Ascending aorta (tissue), 2 donors: ENCODE measurements around the gene ANKRD40CL. TPM values are rescaled to one million over a fixed set of nuclear protein-coding genes. Genes with fewer than 3 reads are reported as not detected.

Experiments used
- DNase-seq, 2 donors: peaks; one replicate each; pipeline ENCODE4 v3.0.0-alpha.2; 2019; ENCODE audit warnings: low spot score in 2 of 2
- H3K27ac ChIP-seq, 2 donors: fragments of 200-600 bp; sonication (generic); one replicate each; pipeline ENCODE4 v1.5.1; 2016 to 2017; ENCODE audit warnings: mild to moderate bottlenecking in 1 of 2
- H3K27me3 ChIP-seq: fragments of 200-600 bp; sonication (generic); one replicate; pipeline ENCODE4 v1.5.1; 2017
- H3K36me3 ChIP-seq, 2 donors: fragments of 200-600 bp; sonication (generic); one replicate each; pipeline ENCODE4 v1.5.1; 2016
- H3K4me1 ChIP-seq, 2 donors: fragments of 200-600 bp; sonication (generic); one replicate each; pipeline ENCODE4 v1.5.1; 2016 to 2017; ENCODE audit warnings: mild to moderate bottlenecking in 1 of 2
- H3K4me3 ChIP-seq, 2 donors: fragments of 200-600 bp; sonication (generic); one replicate each; pipeline ENCODE4 v1.5.1; 2016 to 2017; ENCODE audit warnings: mild to moderate bottlenecking in 1 of 2
- H3K9me3 ChIP-seq, 2 donors: fragments of 200-600 bp; sonication (generic); one replicate each; pipeline ENCODE4 v1.5.1; 2016
- CTCF ChIP-seq, 3 experiments: fragments of 200-600 bp in 2 of 3; fragments of 450-650 bp in 1 of 3; sonication (generic) in 2 of 3; IDR thresholded peaks; one replicate each; pipeline ENCODE4 v1.5.1; 2016 to 2019; ENCODE audit warnings: antibody characterized with exemption in 3 of 3, mild to moderate bottlenecking in 1 of 3, moderate library complexity in 1 of 3
- intact Hi-C: fragments of 100-400 bp; cut with DNase I; formaldehyde crosslinking; loops from one replicate; pipeline ENCODE4 v1.15.1; 2023
- total RNA-seq: library from RNA; depleted of rRNA; stranded (reverse); fragments of >200 nt; gene quantifications from one replicate; pipeline ENCODE4 v1.1.0, GENCODE V29; 2016

ANKRD40CL gene
- total RNA-seq, 1 donor from 2014 or later, result not detected

GRCh38 chr17:50758989-50759544 is 8.3 kb downstream of the ANKRD40CL start:
- H3K27ac ChIP-seq, result no peak overlapping the region
- intact Hi-C loops, result no loop called here
- peaks cover 0 to 6% of the 10 kb centered on the region in 2 donors for H3K36me3 ChIP-seq
- H3K27me3 ChIP-seq, result no peaks in the 10 kb centered on the region
- no peak overlapping the region for H3K4me3 ChIP-seq
- no peak for DNase-seq
- TF ChIP-seq CTCF (IDR thresholded peaks at IDR 0.05), result no peak
- H3K9me3 ChIP-seq, result no peaks in the 10 kb centered on the region
- H3K4me1 ChIP-seq, result peaks cover 2 to 3% of the 10 kb centered on the region in 2 donors

DNA sequence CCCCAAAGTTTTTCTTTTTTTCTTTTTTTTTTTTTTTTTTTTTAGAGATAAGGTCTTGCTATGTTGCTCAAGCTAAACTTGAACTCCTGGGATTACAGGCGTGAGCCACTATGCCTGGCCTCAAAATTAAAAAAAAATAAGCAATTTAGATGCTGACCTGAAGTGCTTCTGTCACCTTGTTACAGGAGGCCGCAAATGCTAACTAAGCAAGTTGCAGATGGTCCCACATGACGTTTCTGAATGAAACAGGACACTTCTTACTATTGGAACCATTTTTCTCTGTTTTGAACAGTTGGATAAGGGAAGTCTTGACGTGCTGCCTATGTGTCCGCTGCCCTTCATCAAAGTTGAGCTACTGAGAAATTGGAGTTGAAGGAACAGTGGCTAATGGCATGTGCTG is 8.8 kb downstream of the ANKRD40CL start:
- Histone ChIP-seq H3K36me3 (peaks cover 5 to 11% of the 10 kb centered on the region in 2 donors), H3K27ac (no peak overlapping the region), H3K9me3 (no peaks in the 10 kb centered on the region), H3K4me1 (peaks cover 0 to 3% of the 10 kb centered on the region in 2 donors), H3K27me3 (no peaks in the 10 kb centered on the region), H3K4me3 (no peak overlapping the region)
- TF ChIP-seq CTCF (IDR thresholded peaks at IDR 0.05), result no peak
- intact Hi-C loops, result no loop called here
- no peak for DNase-seq

DNA sequence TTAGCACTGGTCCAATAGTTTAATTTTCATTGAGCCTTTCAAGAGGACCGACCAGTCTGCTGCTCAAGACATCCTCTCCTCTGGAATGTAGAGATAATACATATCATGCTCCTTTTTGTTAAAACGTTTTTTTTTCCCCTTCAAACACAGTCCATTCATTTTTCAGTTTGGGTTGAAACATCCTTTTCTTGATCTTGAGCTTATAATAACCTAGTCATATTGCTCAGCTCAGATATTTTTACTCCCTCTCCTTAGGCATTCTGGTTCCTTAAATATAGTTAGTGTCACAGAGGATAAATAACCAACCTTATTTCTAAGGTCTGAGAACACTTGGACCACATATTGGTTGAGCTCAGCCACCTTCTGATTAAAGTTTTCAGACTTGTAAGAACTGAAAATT is 12.8 kb downstream of the ANKRD40CL start:
- Histone ChIP-seq H3K4me3 (no peak overlapping the region), H3K4me1 (peaks cover 0 to 3% of the 10 kb centered on the region in 2 donors), H3K36me3 (peaks cover 42 to 49% of the 10 kb centered on the region in 2 donors), H3K27ac (no peak overlapping the region), H3K27me3 (no peaks in the 10 kb centered on the region), H3K9me3 (no peaks in the 10 kb centered on the region)
- DNase-seq, result no peak
- TF ChIP-seq CTCF (IDR thresholded peaks at IDR 0.05), result no peak
- intact Hi-C loops, result no loop called here

- peaks cover 80 to 96% of the 10 kb centered on the region in 2 donors for H3K36me3 ChIP-seq
- H3K4me3 ChIP-seq, result no peak overlapping the region
- H3K4me1 ChIP-seq, result no peaks in the 10 kb centered on the region
- no peaks in the 10 kb centered on the region for H3K9me3 ChIP-seq
- TF ChIP-seq CTCF (IDR thresholded peaks at IDR 0.05), result no peak
- no peak for DNase-seq
- H3K27ac ChIP-seq, result no peak overlapping the region
- intact Hi-C loops, result no loop called here
- no peaks in the 10 kb centered on the region for H3K27me3 ChIP-seq
These were observed 18.1 kb downstream of the ANKRD40CL start for GRCh38 chr17:50749245-50749644.

DNA sequence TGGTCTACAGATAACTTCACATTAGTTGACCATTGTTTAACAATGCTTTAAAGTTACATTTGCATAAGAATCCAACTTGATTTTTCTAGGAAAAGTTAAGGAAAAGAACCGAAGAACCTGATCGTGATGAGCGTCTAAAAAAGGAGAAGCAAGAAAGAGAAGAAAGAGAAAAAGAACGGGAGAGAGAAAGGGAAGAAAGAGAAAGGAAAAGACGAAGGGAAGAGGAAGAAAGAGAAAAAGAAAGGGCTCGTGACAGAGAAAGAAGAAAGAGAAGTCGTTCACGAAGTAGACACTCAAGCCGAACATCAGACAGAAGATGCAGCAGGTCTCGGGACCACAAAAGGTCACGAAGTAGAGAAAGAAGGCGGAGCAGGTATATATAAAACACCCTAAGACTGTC is 21.7 kb downstream of the ANKRD40CL start:
- H3K27ac ChIP-seq, result no peak overlapping the region
- H3K36me3 ChIP-seq, result peaks cover 82 to 98% of the 10 kb centered on the region in 2 donors
- no peaks in the 10 kb centered on the region for H3K27me3 ChIP-seq
- no peak for DNase-seq
- no peaks in the 10 kb centered on the region for H3K9me3 ChIP-seq
- intact Hi-C loops, result no loop called here
- H3K4me1 ChIP-seq, result no peaks in the 10 kb centered on the region
- no peak for TF ChIP-seq CTCF (IDR thresholded peaks at IDR 0.05)
- H3K4me3 ChIP-seq, result no peak overlapping the region

DNA sequence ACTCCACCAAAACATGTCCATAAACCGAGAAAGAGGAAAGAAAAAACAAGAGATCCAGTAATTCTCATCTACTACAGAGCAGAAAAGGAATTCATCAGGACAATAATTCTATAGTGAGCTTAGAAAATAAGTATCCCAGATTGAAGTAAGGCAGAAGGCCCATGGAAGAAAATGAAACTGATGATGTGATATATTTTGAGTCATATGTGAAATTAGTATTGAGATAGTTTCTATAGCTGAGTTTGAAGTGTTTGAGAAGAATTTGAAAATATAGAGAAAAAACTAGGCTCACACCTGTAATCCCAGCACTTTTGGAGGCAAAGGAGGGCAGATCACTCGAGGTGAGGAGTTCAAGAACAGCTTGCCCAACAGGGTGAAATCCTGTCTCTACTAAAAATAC is 28.2 kb downstream of the ANKRD40CL start:
- Histone ChIP-seq H3K27me3 (no peaks in the 10 kb centered on the region), H3K9me3 (no peaks in the 10 kb centered on the region), H3K27ac (no peak overlapping the region), H3K36me3 (peaks cover 45 to 50% of the 10 kb centered on the region in 2 donors), H3K4me1 (peaks cover 0 to 3% of the 10 kb centered on the region in 2 donors), H3K4me3 (no peak overlapping the region)
- TF ChIP-seq CTCF (IDR thresholded peaks at IDR 0.05), result no peak
- intact Hi-C loops, result no loop called here
- no peak for DNase-seq
